ENCODE results near the gene BDNF.

DNA sequence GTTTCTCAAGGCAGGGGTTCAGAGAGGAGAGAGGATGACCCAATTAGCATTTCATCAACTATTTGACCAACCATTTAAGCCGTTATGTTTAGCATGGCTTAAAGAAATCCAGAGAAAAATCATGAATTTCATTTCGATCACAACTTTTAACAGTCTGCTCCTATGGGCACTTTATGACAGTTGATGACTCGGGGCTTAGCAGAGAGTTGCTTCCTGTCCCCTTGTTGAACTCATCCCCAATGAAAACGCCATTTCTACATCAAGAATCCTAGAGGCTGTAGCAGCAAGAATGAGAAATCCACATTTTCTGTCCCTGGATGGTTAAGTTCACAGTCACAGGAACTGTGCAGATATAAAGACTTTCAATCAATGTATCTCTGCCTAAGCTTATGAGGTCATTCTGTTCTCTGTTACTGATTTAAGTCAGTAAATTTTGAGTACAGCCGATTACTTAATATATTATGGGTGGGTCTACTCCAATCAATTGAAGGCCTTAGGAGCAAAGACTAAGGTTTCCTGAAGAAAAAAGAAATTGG, 81.1 kb downstream of the BDNF start:
- no peak for TF ChIP-seq EZH2phosphoT487 (IDR thresholded peaks at IDR 0.05)
- TF ChIP-seq, protein P1, sequence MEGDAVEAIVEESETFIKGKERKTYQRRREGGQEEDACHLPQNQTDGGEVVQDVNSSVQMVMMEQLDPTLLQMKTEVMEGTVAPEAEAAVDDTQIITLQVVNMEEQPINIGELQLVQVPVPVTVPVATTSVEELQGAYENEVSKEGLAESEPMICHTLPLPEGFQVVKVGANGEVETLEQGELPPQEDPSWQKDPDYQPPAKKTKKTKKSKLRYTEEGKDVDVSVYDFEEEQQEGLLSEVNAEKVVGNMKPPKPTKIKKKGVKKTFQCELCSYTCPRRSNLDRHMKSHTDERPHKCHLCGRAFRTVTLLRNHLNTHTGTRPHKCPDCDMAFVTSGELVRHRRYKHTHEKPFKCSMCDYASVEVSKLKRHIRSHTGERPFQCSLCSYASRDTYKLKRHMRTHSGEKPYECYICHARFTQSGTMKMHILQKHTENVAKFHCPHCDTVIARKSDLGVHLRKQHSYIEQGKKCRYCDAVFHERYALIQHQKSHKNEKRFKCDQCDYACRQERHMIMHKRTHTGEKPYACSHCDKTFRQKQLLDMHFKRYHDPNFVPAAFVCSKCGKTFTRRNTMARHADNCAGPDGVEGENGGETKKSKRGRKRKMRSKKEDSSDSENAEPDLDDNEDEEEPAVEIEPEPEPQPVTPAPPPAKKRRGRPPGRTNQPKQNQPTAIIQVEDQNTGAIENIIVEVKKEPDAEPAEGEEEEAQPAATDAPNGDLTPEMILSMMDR (IDR thresholded peaks at IDR 0.05): no peak

Data from neural progenitor cell (in vitro differentiated cells).